Measurements from ENCODE around the gene MECP2. TPM values are rescaled to one million over a fixed set of nuclear protein-coding genes. Genes with fewer than 3 reads are reported as not detected.

The MECP2 gene
- total and polyA plus RNA-seq, 2 donors (not counting 1 experiment from before 2014, with no cell fraction given): 11.5 to 24.9 TPM

- no peak overlapping the region for H3K4me3 ChIP-seq (replicated peaks in 1 of 4; ENCODE audit: control extremely low read depth in 1 of 4, insufficient read depth in 1 of 4, low read depth in 3 of 4, low read length in 4 of 4)
- no peak overlapping the region for H3K4me2 ChIP-seq (ENCODE audit: extremely low read depth, insufficient read depth, low read length)
- TF ChIP-seq EZH2 (IDR thresholded peaks at IDR 0.05; ENCODE audit: low read length, missing control alignments): no peak
- no peak for TF ChIP-seq CTCF (conservative IDR thresholded peaks at IDR 0.05 in 1 of 2, IDR thresholded peaks at IDR 0.05 in 1 of 2; ENCODE audit: low read depth in 1 of 2, low read length in 2 of 2)
- no peaks in the 10 kb centered on the region for H3K27me3 ChIP-seq (ENCODE audit: control insufficient read depth, insufficient read depth, low read length)
- H3K79me2 ChIP-seq (ENCODE audit: control insufficient read depth, insufficient read depth, low read length): peaks cover 46% of the 10 kb centered on the region
- H2AFZ ChIP-seq (ENCODE audit: low read length): no peak overlapping the region
- no peaks in the 10 kb centered on the region for H3K9me3 ChIP-seq (ENCODE audit: control insufficient read depth, insufficient read depth, low read depth, low read length)
- no peak for DNase-seq (ENCODE audit: low read depth in 2 of 2)
- no peaks in the 10 kb centered on the region for H3K36me3 ChIP-seq (ENCODE audit: control insufficient read depth, insufficient read depth, low read length)
- H4K20me1 ChIP-seq (ENCODE audit: control insufficient read depth, extremely low read depth, insufficient read depth, low read length): no peaks in the 10 kb centered on the region
- H3K9ac ChIP-seq (ENCODE audit: insufficient read depth, low read length): no peak overlapping the region
- H3K4me1 ChIP-seq (ENCODE audit: control insufficient read depth, extremely low read depth, insufficient read depth, low read length): no peaks in the 10 kb centered on the region
- H3K27ac ChIP-seq (ENCODE audit: insufficient read depth, low read length): no peak overlapping the region
Observed at GRCh38 chrX:154063234-154063633, 34.3 kb downstream of the MECP2 start.

GRCh38 chrX:154061801-154062200, 35.7 kb downstream of the MECP2 start:
- Histone ChIP-seq H3K9ac (ENCODE audit: insufficient read depth, low read length) (no peak overlapping the region), H3K9me3 (ENCODE audit: control insufficient read depth, insufficient read depth, low read depth, low read length) (no peaks in the 10 kb centered on the region), H2AFZ (ENCODE audit: low read length) (no peak overlapping the region), H4K20me1 (ENCODE audit: control insufficient read depth, extremely low read depth, insufficient read depth, low read length) (no peaks in the 10 kb centered on the region), H3K4me3 (replicated peaks in 1 of 4; ENCODE audit: control extremely low read depth in 1 of 4, insufficient read depth in 1 of 4, low read depth in 3 of 4, low read length in 4 of 4) (no peak overlapping the region), H3K27me3 (ENCODE audit: control insufficient read depth, insufficient read depth, low read length) (no peaks in the 10 kb centered on the region), H3K27ac (ENCODE audit: insufficient read depth, low read length) (no peak overlapping the region), H3K79me2 (ENCODE audit: control insufficient read depth, insufficient read depth, low read length) (peaks cover 47% of the 10 kb centered on the region), H3K4me1 (ENCODE audit: control insufficient read depth, extremely low read depth, insufficient read depth, low read length) (no peaks in the 10 kb centered on the region), H3K36me3 (ENCODE audit: control insufficient read depth, insufficient read depth, low read length) (no peaks in the 10 kb centered on the region), H3K4me2 (ENCODE audit: extremely low read depth, insufficient read depth, low read length) (no peak overlapping the region)
- TF ChIP-seq CTCF (conservative IDR thresholded peaks at IDR 0.05 in 1 of 2, IDR thresholded peaks at IDR 0.05 in 1 of 2; ENCODE audit: low read depth in 1 of 2, low read length in 2 of 2): no peak
- TF ChIP-seq EZH2 (IDR thresholded peaks at IDR 0.05; ENCODE audit: low read length, missing control alignments): no peak
- no peak for DNase-seq (ENCODE audit: low read depth in 2 of 2)

- Histone ChIP-seq H3K4me3 (replicated peaks in 1 of 4; ENCODE audit: control extremely low read depth in 1 of 4, insufficient read depth in 1 of 4, low read depth in 3 of 4, low read length in 4 of 4) (no peak overlapping the region), H3K79me2 (ENCODE audit: control insufficient read depth, insufficient read depth, low read length) (peaks cover 39% of the 10 kb centered on the region), H4K20me1 (ENCODE audit: control insufficient read depth, extremely low read depth, insufficient read depth, low read length) (no peaks in the 10 kb centered on the region), H2AFZ (ENCODE audit: low read length) (no peak overlapping the region), H3K36me3 (ENCODE audit: control insufficient read depth, insufficient read depth, low read length) (no peaks in the 10 kb centered on the region), H3K27me3 (ENCODE audit: control insufficient read depth, insufficient read depth, low read length) (no peaks in the 10 kb centered on the region), H3K9ac (ENCODE audit: insufficient read depth, low read length) (no peak overlapping the region), H3K4me1 (ENCODE audit: control insufficient read depth, extremely low read depth, insufficient read depth, low read length) (no peaks in the 10 kb centered on the region), H3K4me2 (ENCODE audit: extremely low read depth, insufficient read depth, low read length) (no peak overlapping the region), H3K27ac (ENCODE audit: insufficient read depth, low read length) (no peak overlapping the region), H3K9me3 (ENCODE audit: control insufficient read depth, insufficient read depth, low read depth, low read length) (no peaks in the 10 kb centered on the region)
- no peak for DNase-seq (ENCODE audit: low read depth in 2 of 2)
- TF ChIP-seq CTCF (conservative IDR thresholded peaks at IDR 0.05 in 1 of 2, IDR thresholded peaks at IDR 0.05 in 1 of 2; ENCODE audit: low read depth in 1 of 2, low read length in 2 of 2) (no peak), EZH2 (IDR thresholded peaks at IDR 0.05; ENCODE audit: low read length, missing control alignments) (no peak)
Observed at GRCh38 chrX:154059729-154060245, 37.7 kb downstream of the MECP2 start.

Data from fibroblast of lung (primary cell).